GM10847 (cell line): ENCODE measurements around the gene HAP1.

Source experiments
- POLR2A ChIP-seq: IDR thresholded peaks from 2 replicates; pipeline ENCODE4 v1.6.1; 2011; ENCODE audit not compliant: insufficient read length; ENCODE audit errors: extremely low read depth

The HAP1 gene

DNA sequence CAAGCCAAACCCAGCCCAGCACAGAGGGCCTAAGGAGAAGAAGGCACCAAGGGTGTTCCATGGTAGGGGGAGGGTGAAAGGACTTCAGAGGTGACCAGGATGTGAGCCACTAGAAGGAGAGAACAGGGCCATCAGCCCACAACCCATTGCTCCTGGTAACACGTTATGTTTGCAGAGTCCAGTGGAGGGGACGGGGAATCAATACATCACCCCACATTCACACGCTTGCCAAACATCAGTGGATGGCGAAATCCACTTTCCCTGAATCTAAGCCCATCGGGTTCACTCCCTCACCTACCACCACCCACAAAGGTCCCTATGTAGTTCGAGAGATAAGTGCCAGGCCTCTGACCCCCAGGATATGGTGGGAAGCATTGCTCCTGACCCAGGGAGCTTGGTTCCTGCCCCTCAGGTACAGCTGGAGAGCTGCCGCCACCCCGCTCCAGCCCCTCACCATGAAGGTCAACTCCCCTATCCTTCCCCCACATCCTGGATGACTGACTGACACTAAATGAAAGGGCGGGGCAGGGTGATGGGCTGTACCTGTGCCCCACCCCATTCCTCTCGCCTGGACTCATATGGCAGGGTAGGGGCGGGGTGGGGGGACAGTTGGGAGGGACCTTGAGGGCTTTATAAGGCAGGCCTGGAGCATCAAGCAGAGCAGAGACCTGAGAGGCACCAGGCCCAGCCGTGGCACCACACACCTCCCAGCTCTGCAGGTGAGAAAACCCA lies 22.6 kb downstream of the HAP1 start, which contains the start of gene GAST:
Gene GAST (plus strand): TSS at position 663 of the 732 bp plus-strand sequence. CDS start 3,106 bp downstream, outside the sequence.
- TF ChIP-seq POLR2A = no peak

DNA sequence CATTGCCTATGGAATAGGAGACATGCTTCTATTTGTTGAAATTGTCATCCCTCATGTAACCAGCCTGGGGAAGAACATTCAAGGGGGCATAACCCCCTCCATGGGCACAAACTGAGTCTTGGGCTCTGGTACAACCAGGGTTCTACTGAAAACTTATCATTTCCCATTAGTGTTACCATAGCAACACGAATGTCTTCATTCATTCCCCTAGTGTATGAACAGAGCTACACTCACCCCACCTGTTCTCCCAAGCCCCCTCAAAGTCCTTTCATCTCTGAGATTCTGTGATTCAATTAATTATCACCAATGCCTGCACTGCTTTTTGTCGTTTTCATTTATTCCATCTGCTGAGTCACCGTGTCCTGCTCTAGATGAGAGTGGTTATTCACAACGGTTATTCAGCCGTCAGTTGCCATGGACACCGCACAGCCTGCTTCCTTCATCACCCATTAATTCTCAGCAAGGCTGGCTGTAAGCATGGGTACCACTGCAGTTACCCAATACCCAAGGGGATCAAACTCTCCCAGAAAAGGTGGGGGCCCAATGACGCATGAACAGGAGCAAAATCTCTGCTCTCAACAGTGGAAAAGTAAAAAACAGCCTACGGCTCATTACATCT lies 23.9 kb downstream of the HAP1 start:
- no peak for TF ChIP-seq POLR2A

DNA sequence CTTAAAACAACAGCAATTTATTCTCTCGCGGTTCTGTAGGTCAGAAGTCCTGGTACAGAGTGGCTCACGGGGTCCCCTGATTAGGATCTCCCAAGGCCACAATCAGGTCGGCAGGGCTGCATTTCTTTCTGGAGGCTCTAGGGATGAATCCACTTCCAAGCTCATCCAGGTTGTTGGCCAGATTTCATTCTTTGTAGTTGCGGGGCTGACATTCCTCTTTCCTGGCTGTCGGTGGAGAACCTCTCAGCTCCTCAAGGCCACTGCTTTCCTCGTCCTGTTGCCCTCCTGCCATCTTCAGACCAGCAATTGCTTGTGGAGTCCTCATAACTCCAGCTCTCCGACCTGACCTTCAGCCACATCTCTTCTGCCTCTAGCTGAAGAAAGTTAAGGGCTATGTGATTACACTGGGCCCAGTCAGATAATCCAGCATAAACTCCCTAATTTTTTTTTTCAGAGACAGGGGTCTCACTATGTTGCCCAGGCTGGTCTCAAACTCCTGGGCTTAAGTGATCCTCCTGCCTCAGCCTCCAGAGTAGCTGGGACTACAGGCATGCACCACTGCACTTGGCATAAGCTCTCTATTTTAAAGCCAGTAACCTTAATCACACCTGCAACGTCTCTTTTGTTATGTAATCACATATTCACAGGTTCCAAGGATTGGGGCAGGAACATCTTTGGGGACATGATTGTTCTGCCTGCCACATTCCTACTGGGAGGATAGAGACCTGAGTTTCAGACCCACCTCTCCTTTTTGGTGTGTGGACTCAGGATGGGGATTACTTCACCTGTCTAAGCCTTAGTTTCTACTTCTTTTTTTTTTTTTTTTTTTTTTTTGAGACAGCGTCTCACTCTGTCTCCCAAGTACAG lies 26.4 kb downstream of the HAP1 start:
- no peak for TF ChIP-seq POLR2A

DNA sequence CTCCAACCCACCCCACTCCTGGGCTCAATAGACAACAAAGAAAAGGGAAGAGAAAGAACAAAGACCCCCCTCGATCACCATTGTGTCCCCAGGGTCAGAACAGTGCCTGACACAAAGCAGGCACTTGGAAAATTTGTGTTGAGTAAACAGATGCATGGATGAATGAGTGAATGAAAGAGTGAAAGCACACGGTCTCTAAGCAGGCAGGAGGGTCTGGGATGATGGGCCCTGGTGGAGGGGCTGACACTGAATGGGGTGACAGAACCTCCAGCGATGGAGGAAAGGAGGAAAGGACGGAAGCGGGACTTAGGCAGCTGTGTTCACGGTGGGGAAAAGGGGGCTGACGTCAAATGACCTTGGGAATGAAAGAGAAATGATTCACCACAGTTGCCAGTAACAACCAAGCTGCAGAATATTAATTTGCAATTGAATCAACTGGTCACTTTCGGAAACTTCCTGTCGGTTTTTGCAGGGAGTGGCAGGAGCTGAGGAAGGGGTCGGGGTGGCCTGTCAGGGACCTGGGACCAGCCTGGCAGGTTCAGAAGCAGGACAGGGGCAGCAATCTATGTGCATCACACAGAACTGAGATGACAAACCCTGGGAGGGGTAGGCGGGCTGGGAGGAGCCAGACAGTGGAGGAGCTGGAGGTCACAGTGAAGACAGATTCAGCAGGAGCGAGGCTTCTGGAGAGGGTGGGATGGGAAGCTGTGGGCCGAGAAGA lies 29.0 kb downstream of the HAP1 start:
- TF ChIP-seq POLR2A = no peak

DNA sequence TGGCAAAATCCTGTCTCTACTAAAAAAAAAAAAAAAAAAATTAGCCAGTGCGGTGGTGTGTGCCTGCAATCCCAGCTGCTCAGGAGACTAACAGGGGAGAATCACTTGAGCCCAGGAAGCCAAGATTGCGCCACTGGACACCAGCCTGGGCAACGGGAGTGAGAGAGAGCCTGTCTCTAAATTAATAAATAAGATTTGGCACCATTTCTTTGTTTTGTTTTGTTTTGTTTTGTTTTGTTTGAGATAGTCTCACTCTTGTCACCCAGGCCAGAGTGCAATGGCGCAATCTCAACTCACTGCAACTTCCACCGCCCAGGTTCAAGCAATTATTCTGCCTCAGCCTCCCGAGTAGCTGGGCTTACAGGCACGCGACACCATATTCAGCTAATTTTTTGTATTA lies 31.7 kb downstream of the HAP1 start:
- TF ChIP-seq POLR2A = no peak

DNA sequence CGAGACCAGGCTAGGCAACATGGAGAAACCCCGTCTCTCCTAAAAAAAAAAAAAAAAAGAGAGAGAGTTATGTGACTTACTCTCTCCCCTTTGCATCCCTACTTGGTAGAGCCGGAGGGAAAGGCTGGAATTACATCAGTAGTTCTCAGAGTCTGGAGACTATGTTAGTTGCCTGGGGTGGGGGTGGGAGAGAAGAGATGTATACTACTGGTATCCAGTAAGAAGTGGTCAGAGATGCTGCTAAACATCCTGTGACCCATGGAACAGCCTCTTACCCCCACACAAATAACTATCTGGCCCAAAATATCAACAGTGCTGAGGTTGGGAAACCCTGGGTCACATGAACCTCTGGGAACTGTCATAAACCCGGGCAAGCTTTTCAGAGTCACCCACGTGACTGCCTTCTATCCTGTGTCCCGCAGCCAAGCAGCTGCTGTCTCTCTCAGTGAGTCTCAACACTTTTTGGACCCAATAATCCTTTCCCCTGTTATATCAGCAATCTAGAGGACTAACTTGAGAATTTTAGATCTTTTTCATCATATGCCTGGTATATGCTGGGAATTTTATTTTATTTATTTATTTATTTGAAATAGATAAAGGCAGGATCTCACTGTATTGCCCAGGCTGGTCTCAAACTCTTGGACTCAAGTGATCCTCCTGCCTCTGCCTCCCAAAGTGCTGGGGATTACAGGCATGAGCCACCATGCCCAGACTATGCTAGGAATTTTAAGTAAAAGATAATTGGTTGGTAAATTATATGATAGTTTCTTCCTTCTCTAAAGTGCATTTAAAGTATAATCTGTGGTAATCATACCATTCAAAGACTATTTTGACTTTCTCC lies 37.1 kb downstream of the HAP1 start:
- no peak for TF ChIP-seq POLR2A

DNA sequence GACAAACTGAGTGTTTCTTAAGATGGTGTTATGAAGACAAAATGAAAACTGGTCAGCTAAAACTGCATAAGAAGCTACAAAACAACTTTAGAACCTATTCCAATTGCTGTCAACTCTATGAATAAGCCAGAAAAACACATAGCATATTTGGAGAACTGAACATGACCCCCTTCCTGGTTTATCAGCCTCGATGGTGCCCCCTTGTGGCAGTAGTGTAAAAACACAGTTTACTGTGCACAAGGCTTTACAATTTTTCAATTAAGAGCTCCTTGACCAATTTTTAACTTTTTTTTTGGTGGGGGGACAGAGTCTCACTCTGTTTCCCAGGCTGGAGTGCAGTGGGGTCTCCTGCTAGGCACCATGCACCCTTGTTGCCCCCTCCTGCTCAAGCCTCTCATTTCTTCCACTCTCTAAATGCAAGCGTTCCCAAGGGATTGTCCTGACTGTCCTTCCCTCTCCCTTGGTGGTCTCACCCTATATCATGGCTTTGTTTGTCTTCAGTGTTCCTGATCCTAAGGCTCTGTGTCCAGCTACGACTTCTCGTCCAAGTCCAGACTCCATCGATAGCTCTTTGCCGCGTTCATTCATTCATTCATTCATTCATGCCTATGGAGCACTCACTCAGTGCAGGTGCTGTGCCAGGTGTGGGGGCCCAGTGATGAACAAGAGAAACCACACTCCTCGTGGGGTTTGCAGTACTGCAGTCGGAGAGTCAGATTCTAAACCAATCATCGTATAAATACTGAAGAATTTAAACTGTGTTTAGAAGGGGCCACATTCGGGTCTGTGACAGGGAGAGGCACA lies 38.3 kb downstream of the HAP1 start:
- no peak for TF ChIP-seq POLR2A

DNA sequence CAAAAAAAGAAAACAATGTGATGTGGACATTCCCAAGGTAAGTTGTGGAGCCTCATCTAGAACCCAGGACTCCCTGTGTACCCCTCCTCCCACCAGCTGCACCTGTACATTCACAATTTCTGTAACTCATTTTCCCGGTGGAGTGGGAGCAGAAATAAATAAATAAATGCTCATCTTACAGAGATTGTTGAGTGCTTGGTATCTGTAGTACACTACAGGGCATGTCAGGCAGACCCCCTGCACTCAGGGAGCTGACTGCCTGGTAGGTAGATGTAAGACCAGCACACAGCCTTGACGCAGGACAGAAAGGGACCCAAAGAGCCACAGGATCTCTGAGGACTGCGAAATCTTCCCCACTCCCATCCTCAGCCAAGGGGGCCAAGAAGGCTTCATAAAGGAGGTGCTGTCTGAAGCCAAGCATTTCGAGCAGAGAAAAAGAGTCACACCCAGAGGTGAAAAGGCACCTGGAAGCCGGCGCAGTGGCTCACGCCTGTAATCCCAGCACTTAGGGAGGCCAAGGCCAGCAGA lies 39.2 kb downstream of the HAP1 start:
- TF ChIP-seq POLR2A = no peak

DNA sequence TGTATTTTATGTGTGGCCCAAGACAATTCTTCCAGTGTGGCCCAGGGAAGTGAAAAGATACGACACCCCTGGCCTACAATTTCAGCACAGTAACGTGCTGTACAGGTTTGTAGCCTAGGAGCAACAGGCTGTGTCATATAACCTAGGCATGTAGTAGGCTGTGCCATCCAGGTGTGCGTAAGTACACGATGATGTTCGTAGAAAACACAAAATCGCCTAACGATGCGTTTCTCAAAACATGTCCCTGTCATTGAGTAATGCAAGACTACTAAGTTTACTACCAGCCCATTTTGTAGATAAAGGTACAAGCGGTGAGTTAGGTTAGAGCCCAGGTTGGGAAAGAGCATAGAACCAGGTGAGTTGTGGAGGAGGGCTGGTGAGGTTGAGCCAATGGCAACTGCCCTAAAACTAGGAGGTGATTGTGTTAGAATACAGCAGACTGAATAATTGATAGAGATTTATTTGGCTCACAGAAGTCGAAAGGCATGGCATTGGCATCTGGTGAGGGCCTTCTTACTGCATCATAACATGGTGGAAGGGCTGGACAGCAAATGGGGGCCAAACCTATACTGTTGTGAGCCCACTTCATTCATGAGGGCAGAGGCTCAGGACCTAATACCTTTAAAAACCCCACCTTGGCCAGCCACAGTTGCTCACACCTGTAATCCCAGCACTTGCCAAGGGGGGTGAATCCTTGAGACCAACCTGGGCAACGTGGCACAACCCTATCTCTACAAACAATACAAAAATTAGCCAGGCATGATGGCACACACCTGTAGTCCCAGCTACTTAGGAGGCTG lies 41.5 kb downstream of the HAP1 start:
- no peak for TF ChIP-seq POLR2A

DNA sequence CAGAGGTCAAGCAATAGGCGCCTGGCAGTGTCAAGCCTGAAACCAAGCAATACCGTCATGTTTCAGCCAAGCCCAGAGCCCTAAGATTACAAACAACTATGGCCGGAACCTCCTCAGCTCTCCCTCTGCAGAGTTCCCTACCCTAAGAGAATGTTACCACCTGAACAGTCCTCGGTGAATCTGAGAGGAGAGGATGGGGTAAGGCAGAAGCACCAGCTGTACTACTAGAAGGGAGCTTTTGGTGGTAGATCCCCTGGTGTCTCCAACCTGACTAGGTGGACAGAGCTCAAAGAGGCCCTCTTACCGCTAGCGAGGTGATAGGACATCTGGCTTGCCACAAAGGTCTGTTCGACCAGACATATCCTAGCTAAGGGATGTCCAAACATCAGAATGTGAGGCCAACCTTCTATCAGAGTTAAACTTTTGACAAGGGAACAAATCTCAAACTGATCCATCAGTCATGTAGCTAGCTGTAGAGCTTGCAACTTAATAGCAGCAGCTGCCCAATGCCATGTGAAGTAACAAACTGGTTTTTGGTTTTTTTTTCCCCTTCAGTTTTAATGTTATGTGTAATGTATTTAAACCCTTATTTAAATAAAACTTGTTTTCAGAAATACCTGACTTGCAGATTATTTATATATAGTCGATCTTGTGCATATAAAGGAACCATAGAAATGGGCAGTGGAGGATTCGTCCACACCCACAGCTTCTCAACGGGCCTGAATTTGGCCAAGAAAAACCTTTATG lies 43.2 kb downstream of the HAP1 start:
- peak; percentile 13 for TF ChIP-seq POLR2A

DNA sequence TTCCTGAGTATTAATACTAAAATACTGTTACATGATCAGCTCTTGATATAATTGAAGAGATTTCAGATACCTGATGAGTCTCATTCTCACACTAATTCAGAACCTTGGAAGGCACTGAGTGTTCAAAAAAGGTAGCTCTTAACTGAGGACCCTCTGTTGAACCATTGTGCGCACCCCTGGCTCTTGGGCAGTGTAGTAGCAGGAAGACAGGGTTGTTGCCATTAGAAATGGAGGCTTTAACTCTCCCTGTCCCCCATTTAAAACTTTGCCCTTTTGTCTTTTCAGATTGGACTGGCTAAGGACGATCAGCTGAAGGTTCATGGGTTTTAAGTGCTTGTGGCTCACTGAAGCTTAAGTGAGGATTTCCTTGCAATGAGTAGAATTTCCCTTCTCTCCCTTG lies 43.9 kb downstream of the HAP1 start:
- TF ChIP-seq POLR2A = no peak
